Activated CD4-positive, alpha-beta T cell treated with anti-CD3 and anti-CD28 coated beads for 24 hours (primary cell): ENCODE data around the gene WNK1.

ENCODE experiments used
- DNase-seq, 2 donors: peaks; one replicate each; pipeline ENCODE4 v3.0.0-alpha.2; 2020; ENCODE audit warnings: low read depth in 2 of 2

The WNK1 gene

GRCh38 chr12:863285-863684, 110.9 kb downstream of the WNK1 start:
- no peak for DNase-seq

GRCh38 chr12:865614-866013, 113.2 kb downstream of the WNK1 start:
- DNase-seq, result no peak

- no peak for DNase-seq
Measured at GRCh38 chr12:867905-868304, 115.5 kb downstream of the WNK1 start.

GRCh38 chr12:868722-869121, 116.3 kb downstream of the WNK1 start:
- no peak for DNase-seq

- no peak for DNase-seq
Measured at GRCh38 chr12:870378-870777, 118.0 kb downstream of the WNK1 start.

GRCh38 chr12:873954-874353, 121.6 kb downstream of the WNK1 start:
- no peak for DNase-seq

- DNase-seq, result no peak
Measured at GRCh38 chr12:879641-880040, 127.3 kb downstream of the WNK1 start.

GRCh38 chr12:880656-881055, 128.3 kb downstream of the WNK1 start:
- DNase-seq, result no peak

GRCh38 chr12:884746-885414, 132.5 kb downstream of the WNK1 start:
- DNase-seq, result no peak

- DNase-seq, result no peak
Measured at GRCh38 chr12:885701-886100, 133.3 kb downstream of the WNK1 start.

GRCh38 chr12:886206-886605, 133.8 kb downstream of the WNK1 start:
- DNase-seq, result no peak

- no peak for DNase-seq
Measured at GRCh38 chr12:894226-894625, 141.8 kb downstream of the WNK1 start.

- DNase-seq, result no peak
Measured at GRCh38 chr12:896031-896430, 143.7 kb downstream of the WNK1 start.

- DNase-seq, result no peak
Measured at GRCh38 chr12:897386-897785, 145.0 kb downstream of the WNK1 start.

GRCh38 chr12:902581-902980, 150.2 kb downstream of the WNK1 start:
- DNase-seq, result no peak

- no peak for DNase-seq
Measured at GRCh38 chr12:903055-903454, 150.7 kb downstream of the WNK1 start.

- no peak for DNase-seq
Measured at GRCh38 chr12:904010-904414, 151.6 kb downstream of the WNK1 start.

GRCh38 chr12:905261-906031, 153.1 kb downstream of the WNK1 start:
- DNase-seq, result no peak

GRCh38 chr12:906062-906585, 153.7 kb downstream of the WNK1 start:
- DNase-seq, result no peak

- DNase-seq, result no peak
Measured at GRCh38 chr12:907413-908185, 155.2 kb downstream of the WNK1 start.

GRCh38 chr12:909861-910260, 157.5 kb downstream of the WNK1 start:
- no peak for DNase-seq

GRCh38 chr12:910416-910815, 158.0 kb downstream of the WNK1 start:
- no peak for DNase-seq
